NCI-H748 (cell line): ENCODE results near the gene FNDC3B.

Experiments used
- DNase-seq: peaks from one replicate; lab custom pipeline; 2025; ENCODE audit not compliant: unreplicated experiment; lab: John Stamatoyannopoulos, UW

The FNDC3B gene

GRCh38 chr3:172052405-172052804 lies 13.0 kb downstream of the FNDC3B start:
- no peak for DNase-seq

GRCh38 chr3:172054115-172054764 lies 14.9 kb downstream of the FNDC3B start:
- DNase-seq = no peak

- no peak for DNase-seq
Measured at GRCh38 chr3:172056416-172056815, 17.0 kb downstream of the FNDC3B start.

- no peak for DNase-seq
Measured at GRCh38 chr3:172057059-172057458, 17.7 kb downstream of the FNDC3B start.

- DNase-seq = no peak
Measured at GRCh38 chr3:172057624-172058327, 18.4 kb downstream of the FNDC3B start.

- DNase-seq = no peak
Measured at GRCh38 chr3:172059532-172059931, 20.2 kb downstream of the FNDC3B start.

- DNase-seq = no peak
Measured at GRCh38 chr3:172060234-172060633, 20.9 kb downstream of the FNDC3B start.

- DNase-seq = no peak
Measured at GRCh38 chr3:172061724-172062184, 22.4 kb downstream of the FNDC3B start.

- no peak for DNase-seq
Measured at GRCh38 chr3:172062761-172063160, 23.4 kb downstream of the FNDC3B start.

DNA sequence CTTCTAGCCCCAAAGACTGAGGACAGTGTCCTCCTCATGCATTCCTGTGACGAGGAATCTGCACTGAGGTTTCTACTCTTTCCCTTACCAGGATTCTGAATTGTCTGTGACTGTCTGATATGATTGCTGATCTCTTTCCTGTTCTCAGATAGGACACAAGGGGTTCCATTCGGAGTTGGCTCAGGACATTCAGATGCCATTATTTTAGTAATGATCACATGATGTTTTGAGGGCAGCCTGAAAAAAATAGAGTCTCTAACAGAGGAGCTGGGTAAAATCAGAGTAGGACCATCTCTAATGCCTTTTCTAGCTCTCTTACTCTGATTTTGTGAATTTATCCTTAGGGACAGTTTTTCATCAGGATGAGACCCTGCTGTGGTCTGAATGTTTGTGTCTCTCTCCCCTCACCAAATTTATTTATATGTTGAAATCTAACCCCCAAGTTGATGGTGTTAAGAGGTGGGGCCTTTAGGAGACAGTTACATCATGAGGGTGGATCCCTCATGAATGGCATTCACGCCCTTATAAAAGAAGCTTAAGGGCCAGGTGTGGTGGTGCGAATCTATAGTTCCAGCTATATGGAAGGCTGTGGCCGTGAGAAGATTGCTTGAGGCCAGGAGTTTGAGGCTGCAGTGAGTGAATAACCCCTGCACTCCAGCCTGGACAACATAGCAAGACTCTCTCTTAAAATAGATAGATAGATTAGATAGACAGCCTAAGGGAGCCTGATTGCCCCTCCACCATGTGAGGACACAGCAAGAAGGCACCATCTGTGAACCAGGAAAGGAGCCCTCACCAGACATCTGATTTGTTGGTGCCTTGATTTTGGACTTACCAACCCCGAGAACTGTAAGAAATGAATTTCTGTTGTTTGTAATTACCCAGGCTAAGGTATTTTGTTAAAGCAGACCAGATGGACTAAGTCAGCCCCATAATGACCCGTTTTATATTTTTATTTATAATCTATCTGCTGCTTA lies 24.4 kb downstream of the FNDC3B start:
- DNase-seq = no peak

- no peak for DNase-seq
Measured at GRCh38 chr3:172065527-172065926, 26.1 kb downstream of the FNDC3B start.

GRCh38 chr3:172065967-172066762 lies 26.8 kb downstream of the FNDC3B start:
- no peak for DNase-seq

DNA sequence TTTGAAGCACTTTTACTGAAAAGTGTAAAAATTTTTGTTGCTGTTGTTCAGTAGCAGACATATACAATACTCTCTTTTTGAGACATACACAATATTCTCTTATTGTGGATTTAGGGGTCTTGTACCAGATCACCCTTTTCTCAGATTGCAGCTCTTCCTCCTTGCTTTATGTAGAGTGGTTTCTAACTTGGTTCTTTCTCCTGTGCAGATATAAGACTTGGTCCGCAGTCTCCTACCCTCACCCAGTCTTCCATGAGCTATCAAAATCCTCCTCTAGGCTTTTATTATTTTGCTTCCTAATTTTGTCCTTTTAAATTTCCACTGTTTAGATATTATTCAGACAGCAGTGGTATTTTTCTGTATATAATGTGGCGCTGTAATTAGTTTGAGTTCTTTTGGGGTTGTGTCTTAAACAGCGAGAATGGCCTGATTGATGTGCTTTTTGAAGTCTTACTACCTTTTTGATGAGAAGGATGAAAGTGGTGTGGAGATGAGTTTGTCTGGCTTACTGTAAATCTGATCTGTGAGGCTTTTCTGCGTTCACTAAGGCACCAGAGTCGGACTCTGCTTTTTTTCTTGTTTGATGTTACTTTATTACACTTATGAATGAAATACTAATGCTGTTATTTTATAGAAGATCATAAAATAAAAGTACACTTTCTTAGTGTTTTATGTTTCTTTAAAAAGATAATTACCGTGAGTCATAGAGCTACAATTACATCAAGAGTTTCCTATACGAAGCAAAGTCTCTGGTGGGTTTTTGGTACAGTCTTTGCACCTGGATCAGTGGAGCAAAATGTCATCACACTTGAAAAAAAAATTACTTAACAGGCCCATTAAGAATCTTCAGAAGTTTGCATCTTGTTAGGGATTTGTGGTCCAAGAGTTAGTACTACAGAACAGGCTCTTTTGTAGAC lies 27.8 kb downstream of the FNDC3B start:
- no peak for DNase-seq

- no peak for DNase-seq
Measured at GRCh38 chr3:172067837-172068440, 28.6 kb downstream of the FNDC3B start.

DNA sequence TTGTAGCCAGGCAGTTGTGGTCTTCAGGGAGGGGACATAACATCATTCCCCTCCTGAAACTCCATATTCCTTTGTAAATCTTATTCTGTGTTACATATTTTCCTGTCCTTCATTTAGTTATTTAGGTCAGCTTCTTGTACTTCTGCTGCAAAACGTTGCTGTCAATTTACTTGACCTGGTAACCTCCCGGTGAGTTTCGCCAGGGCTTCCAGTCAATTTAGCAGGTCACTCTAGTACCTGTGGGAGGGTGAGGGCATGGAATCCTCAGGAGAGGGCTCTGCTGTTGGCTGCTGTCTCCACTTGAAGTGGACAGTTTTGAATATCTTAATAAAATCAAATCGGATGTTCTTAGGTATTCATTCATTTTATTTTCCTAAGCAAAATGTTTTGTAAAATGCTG lies 29.6 kb downstream of the FNDC3B start:
- DNase-seq = no peak

DNA sequence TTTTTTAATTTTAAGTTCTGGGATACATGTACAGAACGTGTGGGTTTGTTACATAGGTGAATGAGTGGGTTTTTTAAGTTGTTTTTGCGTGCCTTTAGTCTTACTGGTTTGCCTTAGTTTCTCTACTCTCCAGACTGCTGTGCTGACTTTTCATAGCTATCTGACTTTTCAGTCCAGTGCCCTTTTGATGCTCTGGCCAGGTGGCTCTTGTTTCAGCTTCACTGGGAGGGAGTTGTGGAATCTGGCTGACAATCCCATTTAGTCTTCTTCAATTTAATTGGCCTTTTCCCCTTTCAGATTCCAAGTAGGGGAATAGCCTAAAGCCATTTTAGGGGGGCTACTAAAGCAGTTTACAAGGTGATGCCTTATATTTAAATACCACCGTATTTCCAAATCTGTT lies 30.1 kb downstream of the FNDC3B start:
- DNase-seq = no peak

- no peak for DNase-seq
Measured at GRCh38 chr3:172070269-172070668, 30.9 kb downstream of the FNDC3B start.

GRCh38 chr3:172070802-172071201 lies 31.4 kb downstream of the FNDC3B start:
- DNase-seq = no peak

- DNase-seq = no peak
Measured at GRCh38 chr3:172071780-172072330, 32.5 kb downstream of the FNDC3B start.
